Panc1 (cell line): Measurements from ENCODE around the gene CACNA1D. TPM values are rescaled to one million over a fixed set of nuclear protein-coding genes. Genes with fewer than 3 reads are reported as not detected.

Experiments used
- ATAC-seq: fragments of 200-7000 bp; cut with Tn5 transposase; 2 replicates; pipeline ENCODE4 v1.9.1; 2020; ENCODE audit warnings: mild to moderate bottlenecking, moderate library complexity
- BruUV-seq: library from RNA; stranded (reverse); fragments of 400-500 nt; replicated peaks from 2 replicates; lab custom pipeline; 2021; lab: Mats Ljungman, UMichigan
- CTCF ChIA-PET: fragments of 300-600 bp; sonication (Branson Sonifier 250); formaldehyde crosslinking; loops from one replicate; lab custom pipeline; 2022; ENCODE audit warnings: antibody characterized with exemption; lab: Charles Lee
- POLR2A ChIA-PET: fragments of 300-600 bp; sonication (Branson Sonifier 250); formaldehyde crosslinking; loops from one replicate; lab custom pipeline; 2022; ENCODE audit warnings: antibody characterized with exemption; lab: Charles Lee
- DNase-seq: peaks from one replicate; pipeline ENCODE4 v3.0.0-alpha.2; 2010; ENCODE audit warnings: low read depth, low spot score
- H3K27ac ChIP-seq: 2 replicates; pipeline ENCODE4 v1.5.1; 2011; ENCODE audit warnings: mild to moderate bottlenecking, low read length, inconsistent platforms
- H3K27me3 ChIP-seq: fragments of 200-500 bp; sonication (Bioruptor generic); 2 replicates; pipeline ENCODE4 v1.6.0; 2014; ENCODE audit warnings: low read length, inconsistent platforms; ENCODE audit not compliant: control insufficient read depth, insufficient read depth
- H3K36me3 ChIP-seq: fragments of 200-500 bp; sonication (Bioruptor generic); 2 replicates; pipeline ENCODE4 v1.5.1; 2014; ENCODE audit warnings: inconsistent platforms, mild to moderate bottlenecking, low read length, moderate library complexity; ENCODE audit not compliant: control insufficient read depth, insufficient read depth
- H3K4me1 ChIP-seq: 2 replicates; pipeline ENCODE4 v1.5.1; 2011; ENCODE audit warnings: inconsistent platforms, mild to moderate bottlenecking, low read length, moderate library complexity; ENCODE audit not compliant: control insufficient read depth, insufficient read depth
- H3K4me3 ChIP-seq, 2 experiments: 2 replicates each; pipeline ENCODE4 v1.5.1; 2011 to 2012; ENCODE audit warnings: low read depth in 2 of 2, low read length in 2 of 2, mild to moderate bottlenecking in 2 of 2, inconsistent platforms in 1 of 2, moderate library complexity in 1 of 2
- H3K9me3 ChIP-seq: fragments of 200-500 bp; sonication (Bioruptor generic); 2 replicates; pipeline ENCODE4 v1.5.1; 2014; ENCODE audit warnings: low read depth, mild to moderate bottlenecking, inconsistent platforms, low read length, moderate library complexity; ENCODE audit not compliant: control insufficient read depth, insufficient read depth
- POLR2AphosphoS5 ChIP-seq: IDR thresholded peaks from 2 replicates; pipeline ENCODE4 v1.6.1; 2012; ENCODE audit warnings: mild to moderate bottlenecking, low read depth, low read length, moderate library complexity
- SIN3A ChIP-seq: IDR thresholded peaks from 2 replicates; pipeline ENCODE4 v1.6.1; 2012; ENCODE audit warnings: low read depth, mild to moderate bottlenecking, low read length, moderate library complexity, borderline replicate concordance; ENCODE audit not compliant: insufficient read depth
- TCF7L2 ChIP-seq: IDR thresholded peaks from 2 replicates; pipeline ENCODE4 v1.6.1; 2011; ENCODE audit warnings: mild to moderate bottlenecking, low read depth, low read length, inconsistent platforms
- in situ Hi-C: cut with HindIII; loops from 2 replicates; pipeline ENCODE4 v1.10.0; 2016; ENCODE audit warnings: low sequenced_read_pairs, low pct_unique_long_range_greater_than_20kb
- intact Hi-C: fragments of 100-400 bp; cut with micrococcal nuclease; formaldehyde crosslinking; loops from one replicate; pipeline ENCODE4 v1.10.0; 2022; ENCODE audit not compliant: unreplicated experiment
- total RNA-seq: library from RNA; stranded (reverse); gene quantifications from one replicate; pipeline ENCODE4 v1.2.1, GENCODE V29; 2021; ENCODE audit not compliant: unreplicated experiment
- TF ChIP-seq, protein P1 (sequence below): fragments of 450-650 bp; IDR thresholded peaks from 2 replicates; pipeline ENCODE4 v1.5.1; 2017; ENCODE audit warnings: mild to moderate bottlenecking
- TF ChIP-seq, protein P2 (sequence below), 2 experiments: IDR thresholded peaks; 2 replicates each; pipeline ENCODE4 v1.6.1; 2011 to 2012; ENCODE audit warnings: low read depth in 2 of 2, control low read depth in 1 of 2, low read length in 1 of 2, mild to moderate bottlenecking in 1 of 2, moderate library complexity in 1 of 2; ENCODE audit not compliant: insufficient read depth in 1 of 2

The CACNA1D gene
- total RNA-seq, 1 experiment from 2014 or later, result 23.0 TPM

DNA sequence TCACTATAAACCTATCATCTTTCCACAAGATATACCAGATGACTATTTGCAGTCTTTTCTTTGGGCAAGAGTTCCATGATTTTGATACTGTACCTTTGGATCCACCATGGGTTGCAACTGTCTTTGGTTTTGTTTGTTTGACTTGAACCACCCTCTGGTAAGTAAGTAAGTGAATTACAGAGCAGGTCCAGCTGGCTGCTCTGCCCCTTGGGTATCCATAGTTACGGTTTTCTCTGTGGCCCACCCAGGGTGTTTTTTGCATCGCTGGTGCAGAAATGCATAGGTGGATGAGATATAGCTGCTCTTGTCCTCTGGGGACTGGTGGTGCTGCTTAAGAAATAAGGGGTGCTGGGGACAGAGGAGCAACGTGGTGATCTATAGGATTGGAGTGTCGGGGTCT is 318.0 kb downstream of the CACNA1D start:
- no TSS peak for BruUV-seq
- in situ Hi-C loops (no loop called here), intact Hi-C loops (no loop called here)
- Histone ChIP-seq H3K27ac (no peak overlapping the region), H3K27me3 (no peaks in the 10 kb centered on the region), H3K4me1 (no peaks in the 10 kb centered on the region), H3K36me3 (no peaks in the 10 kb centered on the region), H3K4me3 (no peak overlapping the region), H3K9me3 (no peaks in the 10 kb centered on the region)
- ATAC-seq (no peak), DNase-seq (no peak)
- CTCF ChIA-PET, result no interaction called here
- no peak for TF ChIP-seq POLR2AphosphoS5
- POLR2A ChIA-PET, result no interaction called here

DNA sequence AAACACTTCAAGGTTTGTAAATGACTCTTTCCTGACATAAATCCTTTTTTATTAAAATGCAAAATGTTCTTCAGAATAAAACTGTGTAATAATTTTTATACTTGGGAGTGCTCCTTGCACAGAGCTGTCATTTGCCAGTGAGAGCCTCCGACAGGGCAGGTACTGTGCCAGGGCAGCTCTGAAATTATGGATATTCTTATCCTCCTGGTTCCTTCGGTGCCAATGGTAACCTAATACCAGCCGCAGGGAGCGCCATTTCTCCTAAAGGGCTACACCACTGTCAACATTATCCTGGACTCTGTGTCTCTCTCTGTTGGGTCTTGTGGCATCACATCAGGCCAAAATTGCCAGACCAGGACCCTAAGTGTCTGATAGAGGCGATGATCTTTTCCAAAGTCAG is 318.8 kb downstream of the CACNA1D start:
- POLR2A ChIA-PET, result no interaction called here

DNA sequence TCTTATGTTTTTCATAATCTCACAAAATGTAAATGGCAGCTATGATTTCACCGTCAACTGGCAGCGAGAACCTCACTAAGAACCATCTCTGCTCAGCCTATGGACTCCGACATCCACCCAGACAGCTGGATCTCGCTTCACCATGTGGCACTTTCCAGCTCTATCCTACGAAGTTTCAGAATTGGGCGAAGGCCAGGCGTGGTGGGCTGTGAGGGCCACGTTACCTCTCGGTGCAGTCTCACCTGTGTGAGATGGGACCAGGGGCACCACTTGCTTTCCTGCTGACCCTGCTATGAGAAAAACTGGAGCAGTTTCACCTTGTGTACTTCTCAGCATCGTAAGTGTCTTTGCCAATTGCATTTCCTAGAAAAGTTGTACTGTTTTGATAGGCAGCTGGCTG is 319.5 kb downstream of the CACNA1D start:
- intact Hi-C loops, result no loop called here
- CTCF ChIA-PET, result no interaction called here

More for the DNA sequence above, 318.8 kb downstream of the CACNA1D start:
- BruUV-seq, result no TSS peak
- DNase-seq, result no peak
- no peak for ATAC-seq
- Histone ChIP-seq H3K4me3 (no peak overlapping the region), H3K27me3 (no peaks in the 10 kb centered on the region), H3K9me3 (no peaks in the 10 kb centered on the region), H3K36me3 (no peaks in the 10 kb centered on the region), H3K27ac (no peak overlapping the region), H3K4me1 (no peaks in the 10 kb centered on the region)
- CTCF ChIA-PET, result no interaction called here
- in situ Hi-C loops, result no loop called here
- TF ChIP-seq, protein P1, sequence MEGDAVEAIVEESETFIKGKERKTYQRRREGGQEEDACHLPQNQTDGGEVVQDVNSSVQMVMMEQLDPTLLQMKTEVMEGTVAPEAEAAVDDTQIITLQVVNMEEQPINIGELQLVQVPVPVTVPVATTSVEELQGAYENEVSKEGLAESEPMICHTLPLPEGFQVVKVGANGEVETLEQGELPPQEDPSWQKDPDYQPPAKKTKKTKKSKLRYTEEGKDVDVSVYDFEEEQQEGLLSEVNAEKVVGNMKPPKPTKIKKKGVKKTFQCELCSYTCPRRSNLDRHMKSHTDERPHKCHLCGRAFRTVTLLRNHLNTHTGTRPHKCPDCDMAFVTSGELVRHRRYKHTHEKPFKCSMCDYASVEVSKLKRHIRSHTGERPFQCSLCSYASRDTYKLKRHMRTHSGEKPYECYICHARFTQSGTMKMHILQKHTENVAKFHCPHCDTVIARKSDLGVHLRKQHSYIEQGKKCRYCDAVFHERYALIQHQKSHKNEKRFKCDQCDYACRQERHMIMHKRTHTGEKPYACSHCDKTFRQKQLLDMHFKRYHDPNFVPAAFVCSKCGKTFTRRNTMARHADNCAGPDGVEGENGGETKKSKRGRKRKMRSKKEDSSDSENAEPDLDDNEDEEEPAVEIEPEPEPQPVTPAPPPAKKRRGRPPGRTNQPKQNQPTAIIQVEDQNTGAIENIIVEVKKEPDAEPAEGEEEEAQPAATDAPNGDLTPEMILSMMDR, result no peak
- no peak for TF ChIP-seq POLR2AphosphoS5
- TF ChIP-seq SIN3A, result no peak
- TF ChIP-seq TCF7L2, result no peak
- TF ChIP-seq, protein P2, sequence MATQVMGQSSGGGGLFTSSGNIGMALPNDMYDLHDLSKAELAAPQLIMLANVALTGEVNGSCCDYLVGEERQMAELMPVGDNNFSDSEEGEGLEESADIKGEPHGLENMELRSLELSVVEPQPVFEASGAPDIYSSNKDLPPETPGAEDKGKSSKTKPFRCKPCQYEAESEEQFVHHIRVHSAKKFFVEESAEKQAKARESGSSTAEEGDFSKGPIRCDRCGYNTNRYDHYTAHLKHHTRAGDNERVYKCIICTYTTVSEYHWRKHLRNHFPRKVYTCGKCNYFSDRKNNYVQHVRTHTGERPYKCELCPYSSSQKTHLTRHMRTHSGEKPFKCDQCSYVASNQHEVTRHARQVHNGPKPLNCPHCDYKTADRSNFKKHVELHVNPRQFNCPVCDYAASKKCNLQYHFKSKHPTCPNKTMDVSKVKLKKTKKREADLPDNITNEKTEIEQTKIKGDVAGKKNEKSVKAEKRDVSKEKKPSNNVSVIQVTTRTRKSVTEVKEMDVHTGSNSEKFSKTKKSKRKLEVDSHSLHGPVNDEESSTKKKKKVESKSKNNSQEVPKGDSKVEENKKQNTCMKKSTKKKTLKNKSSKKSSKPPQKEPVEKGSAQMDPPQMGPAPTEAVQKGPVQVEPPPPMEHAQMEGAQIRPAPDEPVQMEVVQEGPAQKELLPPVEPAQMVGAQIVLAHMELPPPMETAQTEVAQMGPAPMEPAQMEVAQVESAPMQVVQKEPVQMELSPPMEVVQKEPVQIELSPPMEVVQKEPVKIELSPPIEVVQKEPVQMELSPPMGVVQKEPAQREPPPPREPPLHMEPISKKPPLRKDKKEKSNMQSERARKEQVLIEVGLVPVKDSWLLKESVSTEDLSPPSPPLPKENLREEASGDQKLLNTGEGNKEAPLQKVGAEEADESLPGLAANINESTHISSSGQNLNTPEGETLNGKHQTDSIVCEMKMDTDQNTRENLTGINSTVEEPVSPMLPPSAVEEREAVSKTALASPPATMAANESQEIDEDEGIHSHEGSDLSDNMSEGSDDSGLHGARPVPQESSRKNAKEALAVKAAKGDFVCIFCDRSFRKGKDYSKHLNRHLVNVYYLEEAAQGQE (IDR thresholded peaks at IDR 0.05; ENCODE audit: insufficient read depth in 1 of 2, low read depth in 2 of 2, low read length in 1 of 2), result no peak
- intact Hi-C loops, result no loop called here

More for the DNA sequence above, 319.5 kb downstream of the CACNA1D start:
- Histone ChIP-seq H3K27me3 (no peaks in the 10 kb centered on the region), H3K9me3 (no peaks in the 10 kb centered on the region), H3K4me3 (no peak overlapping the region), H3K27ac (no peak overlapping the region), H3K36me3 (peaks cover 2% of the 10 kb centered on the region; the same call in 1 of the 2 replicates), H3K4me1 (no peaks in the 10 kb centered on the region)
- BruUV-seq, result no TSS peak
- DNase-seq, result no peak
- no peak for TF ChIP-seq SIN3A
- no peak for TF ChIP-seq TCF7L2
- TF ChIP-seq, protein P1, result no peak
- no peak for TF ChIP-seq POLR2AphosphoS5
- TF ChIP-seq, protein P2 (IDR thresholded peaks at IDR 0.05; ENCODE audit: insufficient read depth in 1 of 2, low read depth in 2 of 2, low read length in 1 of 2), result no peak
- POLR2A ChIA-PET, result no interaction called here
- in situ Hi-C loops, result no loop called here
- ATAC-seq, result no peak
